HG03457 (cell line): Measurements from ENCODE around the gene SLC35A5.

Experiments
- ATAC-seq: cut with Tn5 transposase; IDR thresholded peaks from one replicate; pipeline ENCODE4 v1.9.1; 2021; ENCODE audit warnings: moderate number of reproducible peaks; ENCODE audit not compliant: unreplicated experiment

Gene SLC35A5

DNA sequence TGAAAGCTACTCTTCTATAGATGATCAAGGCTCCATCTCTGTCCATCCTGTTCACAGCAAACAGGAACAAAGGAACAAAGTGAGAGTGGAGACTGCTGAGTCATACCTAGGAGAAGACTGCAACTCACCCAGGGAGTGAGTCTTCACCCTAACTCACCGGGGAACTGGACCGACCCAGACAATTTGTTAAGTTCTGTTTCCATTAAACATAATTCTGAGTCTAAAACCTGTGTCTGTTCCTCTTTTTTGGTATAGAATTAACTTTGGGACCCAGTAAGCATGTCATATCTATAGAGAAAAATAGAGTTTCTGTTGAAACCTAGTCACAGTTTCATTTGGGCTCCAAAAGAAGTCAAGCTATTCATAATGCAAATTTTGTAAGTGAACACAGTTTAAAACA lies 57.5 kb downstream of the SLC35A5 start:
- ATAC-seq = peak; percentile 69

DNA sequence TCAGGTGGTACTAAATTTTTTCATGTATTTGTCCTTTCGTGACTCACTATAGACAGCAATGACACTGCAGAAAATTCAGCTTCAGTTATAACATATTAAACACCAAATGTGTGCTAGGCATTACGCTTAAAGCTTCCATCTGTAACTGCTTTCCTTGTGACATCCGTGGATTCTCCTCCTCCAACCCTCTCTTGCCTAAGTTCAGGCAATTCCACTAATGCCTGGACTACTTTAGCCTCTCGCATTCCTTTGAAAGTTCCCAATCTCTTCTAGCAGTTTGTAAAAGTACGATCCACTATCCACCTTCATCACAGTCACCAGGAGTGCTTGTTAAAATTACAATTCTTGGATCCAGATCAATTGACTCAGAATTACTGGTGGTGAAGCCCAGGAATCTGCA lies 61.4 kb downstream of the SLC35A5 start:
- ATAC-seq = no peak

DNA sequence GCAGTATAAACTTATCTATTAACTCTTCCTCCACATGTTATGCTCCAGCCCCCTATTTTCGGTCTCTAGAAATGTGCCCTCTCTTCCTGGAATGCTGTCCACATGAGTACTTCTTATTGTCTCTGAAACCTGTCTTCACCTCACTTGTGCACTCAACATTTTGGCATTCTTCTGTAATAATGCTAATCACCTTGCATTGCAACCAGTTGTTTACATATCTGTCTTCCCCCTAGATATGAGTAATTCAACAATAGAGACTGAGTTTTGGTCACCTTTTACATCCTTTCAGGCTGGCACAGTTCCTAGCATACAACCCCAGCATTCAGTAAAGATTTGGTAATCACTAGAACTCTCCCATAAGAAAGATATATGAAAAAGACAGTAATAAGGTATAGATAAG lies 61.9 kb downstream of the SLC35A5 start:
- ATAC-seq = no peak

DNA sequence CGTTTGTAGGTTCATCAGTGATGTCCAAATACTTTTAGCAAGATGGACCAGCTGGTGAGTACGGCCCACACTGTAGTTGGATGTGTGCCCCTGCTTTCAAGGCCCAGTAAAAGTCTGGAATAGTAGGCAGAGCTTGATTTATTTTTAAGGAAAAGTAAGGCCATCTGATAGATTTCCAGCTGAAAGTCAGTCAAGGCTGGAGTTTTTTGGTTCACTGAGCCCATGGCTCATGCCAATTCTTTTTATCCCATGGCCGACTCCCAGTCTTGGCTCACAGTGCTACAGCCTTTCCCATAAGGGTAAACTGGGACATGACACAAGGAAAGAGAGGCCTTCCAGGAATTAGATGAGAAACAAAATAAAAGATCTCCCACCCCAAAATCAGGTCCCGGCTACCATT lies 65.6 kb downstream of the SLC35A5 start:
- ATAC-seq = no peak

DNA sequence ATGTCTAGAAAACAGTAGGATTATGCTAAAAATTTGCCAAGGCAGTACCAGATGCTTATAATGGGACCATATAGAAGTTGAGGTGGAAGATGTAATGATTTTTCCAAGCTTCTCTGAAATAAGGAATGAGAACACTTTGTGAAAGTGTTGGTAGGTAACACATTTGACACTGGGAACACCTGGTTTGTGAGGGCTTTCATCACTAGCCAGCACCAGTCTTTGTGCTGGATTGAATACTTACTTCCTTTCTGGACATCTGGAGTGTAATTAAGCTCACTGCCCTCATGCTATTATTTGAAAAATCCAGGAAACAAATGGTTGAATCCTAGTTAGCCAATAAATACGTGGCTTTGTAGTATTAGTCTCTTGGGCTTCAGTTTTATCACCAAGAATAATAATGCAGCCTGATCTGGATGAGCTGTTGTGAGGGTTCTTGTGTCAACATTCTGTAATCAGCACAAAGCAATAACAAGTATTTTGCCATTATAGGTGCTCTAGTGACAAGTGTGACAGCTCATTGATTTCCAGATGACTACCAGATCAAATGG lies 66.1 kb downstream of the SLC35A5 start:
- ATAC-seq = no peak

DNA sequence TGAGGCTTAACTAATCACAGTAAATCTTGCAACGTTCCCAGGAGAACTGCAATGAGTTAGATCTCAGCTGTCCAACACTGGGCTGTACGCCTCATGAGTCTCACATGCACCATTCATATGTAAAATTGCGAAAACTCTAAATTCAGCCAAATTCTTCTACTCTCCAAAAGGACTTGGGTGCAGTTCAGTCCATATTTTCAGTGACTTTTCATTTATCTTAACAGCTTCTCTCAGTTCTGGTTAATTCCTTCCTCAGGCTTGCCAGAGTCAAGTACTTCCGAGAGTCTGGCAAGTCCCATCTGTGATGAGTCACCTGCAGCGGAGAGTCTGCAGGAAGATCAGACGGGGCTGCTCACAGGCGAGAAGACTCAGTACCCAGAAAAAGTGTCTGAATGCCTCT lies 67.6 kb downstream of the SLC35A5 start:
- no peak for ATAC-seq

DNA sequence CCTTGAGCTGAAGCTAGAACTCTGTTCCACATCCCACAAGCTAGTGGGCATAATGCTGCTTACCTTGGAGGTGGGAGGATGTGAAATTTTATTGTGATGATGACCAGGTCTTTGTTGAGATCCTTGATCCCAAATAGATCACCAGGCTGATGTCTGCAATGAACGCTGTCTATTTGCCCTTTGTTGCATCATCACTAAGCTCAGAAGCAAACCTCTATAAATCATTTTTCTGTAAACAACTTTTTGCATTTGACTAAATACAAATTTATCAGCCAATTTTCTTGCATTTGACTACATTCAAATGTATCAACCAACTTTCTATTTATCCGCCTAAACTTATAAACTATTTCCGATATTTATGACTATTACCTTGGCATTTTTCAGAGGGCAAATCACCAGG lies 69.4 kb downstream of the SLC35A5 start:
- no peak for ATAC-seq

DNA sequence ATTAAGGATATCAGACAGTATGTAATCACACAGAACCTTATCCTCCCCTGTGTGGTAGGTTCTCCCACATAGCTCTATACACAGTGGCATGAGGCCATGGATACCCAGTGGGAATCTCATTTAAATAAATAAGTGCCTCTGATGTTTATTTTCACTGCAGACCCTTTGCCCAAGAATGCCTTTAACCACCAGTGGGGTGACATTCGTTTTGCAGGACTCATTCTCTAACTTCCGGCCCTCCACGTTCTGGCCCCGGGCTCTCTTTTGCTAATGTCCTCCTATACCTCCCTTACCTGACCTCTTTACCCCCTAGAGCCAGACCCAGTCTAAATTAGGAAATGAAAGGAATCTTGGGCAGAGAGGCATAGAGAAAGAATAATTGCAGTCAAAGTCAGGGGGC lies 70.8 kb downstream of the SLC35A5 start:
- no peak for ATAC-seq

DNA sequence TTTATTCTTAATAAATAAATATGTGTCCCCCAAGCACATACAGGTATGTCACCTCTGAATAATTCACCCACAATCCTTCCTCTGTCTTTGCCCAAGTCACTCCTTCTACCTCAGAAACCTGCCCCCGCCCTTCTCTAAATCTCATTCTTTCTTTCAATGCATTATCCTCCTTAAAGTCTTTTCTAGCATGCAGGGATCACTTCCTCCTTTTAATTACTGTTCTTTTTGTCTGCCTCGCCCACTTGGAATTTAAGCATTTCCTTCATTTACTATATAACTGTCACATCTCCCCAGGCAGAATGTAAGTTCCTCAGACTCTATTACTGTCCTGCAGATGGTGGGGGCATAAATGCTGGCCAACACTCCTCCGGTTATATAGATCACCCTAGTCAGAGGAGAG lies 71.3 kb downstream of the SLC35A5 start:
- ATAC-seq = no peak

DNA sequence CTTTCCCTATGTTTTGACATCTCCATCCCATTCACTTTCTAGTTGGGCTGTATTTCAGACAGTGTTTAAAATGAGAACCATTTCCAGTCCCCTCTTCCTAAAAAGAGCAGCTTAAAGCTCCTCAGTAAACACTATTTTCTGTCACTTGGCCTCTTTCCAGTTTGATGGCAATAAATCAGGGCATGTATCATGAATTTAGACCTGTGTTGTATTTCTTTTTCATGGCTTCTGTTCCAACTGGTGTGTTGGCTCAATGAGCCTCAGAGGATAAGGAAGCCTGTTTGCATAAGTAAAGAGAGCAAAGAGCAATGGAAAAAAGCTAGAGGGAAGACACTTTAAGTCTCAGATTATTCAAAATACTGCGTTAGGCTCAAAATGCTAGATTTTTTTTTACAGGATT lies 71.9 kb downstream of the SLC35A5 start:
- ATAC-seq = no peak

DNA sequence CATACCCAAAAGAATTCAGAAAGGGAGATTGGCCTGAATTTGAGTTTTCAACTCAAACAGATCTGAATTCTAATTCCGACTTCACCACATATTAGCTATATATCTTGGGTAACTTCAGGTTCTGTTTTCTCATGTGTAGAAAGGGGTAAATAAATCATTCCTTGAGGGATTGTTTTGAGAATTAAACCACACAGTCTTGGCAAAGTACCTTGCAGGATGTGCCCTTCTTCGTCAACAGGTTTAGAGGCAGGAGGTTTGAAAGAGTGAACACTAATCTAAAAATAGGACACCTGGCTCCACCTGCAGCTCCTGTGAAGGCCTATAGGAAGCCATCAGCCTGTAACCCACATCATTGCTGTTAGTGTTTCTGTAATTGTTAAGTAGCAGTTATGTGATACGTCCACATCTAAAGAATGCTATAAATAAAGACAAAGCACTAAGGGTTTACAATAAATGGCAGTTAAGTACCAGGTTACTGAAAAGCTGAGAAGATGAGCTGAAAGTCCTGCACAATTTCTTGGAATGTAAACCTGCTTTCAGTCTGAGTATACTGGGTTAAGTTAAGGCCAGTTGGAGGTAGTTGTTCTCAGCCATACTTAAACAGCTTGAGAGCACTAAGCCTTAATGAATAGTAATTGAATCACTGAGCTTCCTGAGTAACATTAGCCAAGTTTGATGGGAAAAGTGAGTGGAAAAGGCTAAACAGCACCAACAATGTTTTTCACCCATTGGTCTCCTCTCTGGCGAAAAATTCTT lies 73.1 kb downstream of the SLC35A5 start:
- no peak for ATAC-seq
